PC-9 (cell line): Measurements from ENCODE around the gene STXBP2. TPM values are rescaled to one million over a fixed set of nuclear protein-coding genes. Genes with fewer than 3 reads are reported as not detected.
A peak's percentile ranks its signal among the peaks of the same experiment; 100 is the strongest.

Experiments
- BruUV-seq: library from RNA; stranded (reverse); fragments of 400-500 nt; replicated peaks from 2 replicates; lab custom pipeline; 2021; lab: Mats Ljungman, UMichigan
- CTCF ChIA-PET: fragments of 300-600 bp; sonication (Branson Sonifier 250); formaldehyde crosslinking; loops from one replicate; lab custom pipeline; 2022; ENCODE audit warnings: antibody characterized with exemption; lab: Charles Lee
- POLR2A ChIA-PET: fragments of 300-600 bp; sonication (Branson Sonifier 250); formaldehyde crosslinking; loops from one replicate; lab custom pipeline; 2022; ENCODE audit warnings: antibody characterized with exemption; ENCODE audit not compliant: unreplicated experiment; lab: Charles Lee
- DNase-seq, 2 experiments: peaks; one replicate each; pipeline versions ENCODE4 v3.0.0 to v3.0.0-alpha.2; 2015 to 2022; ENCODE audit warnings: mixed read lengths in 1 of 2
- H2AFZ ChIP-seq: fragments of 200-600 bp; sonication (generic); 2 replicates; pipeline ENCODE4 v1.8.1; 2017; ENCODE audit warnings: antibody characterized with exemption
- H3F3A ChIP-seq: fragments of 200-600 bp; sonication (generic); 2 replicates; pipeline ENCODE4 v1.8.1; 2017; ENCODE audit warnings: antibody characterized with exemption, mild to moderate bottlenecking, low read depth; ENCODE audit not compliant: insufficient read depth
- H3K27ac ChIP-seq: fragments of 200-600 bp; sonication (generic); 2 replicates; pipeline ENCODE4 v1.6.1; 2016; ENCODE audit warnings: mixed run types
- H3K27me3 ChIP-seq: fragments of 200-600 bp; sonication (generic); 2 replicates; pipeline ENCODE4 v1.6.1; 2016; ENCODE audit warnings: low read depth, mixed run types; ENCODE audit not compliant: insufficient read depth
- H3K36me3 ChIP-seq: fragments of 200-600 bp; sonication (generic); 2 replicates; pipeline ENCODE4 v1.6.1; 2016; ENCODE audit warnings: low read depth, mixed run types
- H3K4me1 ChIP-seq: fragments of 200-600 bp; sonication (generic); replicated peaks from 2 replicates; pipeline ENCODE4 v1.6.1; 2016; ENCODE audit warnings: mixed run types; ENCODE audit not compliant: insufficient read depth
- H3K4me2 ChIP-seq: fragments of 200-600 bp; sonication (generic); 2 replicates; pipeline ENCODE4 v1.6.1; 2017; ENCODE audit warnings: mixed run types
- H3K4me3 ChIP-seq: fragments of 200-600 bp; sonication (generic); 2 replicates; pipeline ENCODE4 v1.6.1; 2016; ENCODE audit warnings: mixed run types
- H3K79me2 ChIP-seq: fragments of 200-600 bp; sonication (generic); 2 replicates; pipeline ENCODE4 v1.6.1; 2017; ENCODE audit warnings: low read depth, mixed run types
- H3K9me2 ChIP-seq: fragments of 200-600 bp; sonication (generic); 2 replicates; pipeline ENCODE4 v1.8.1; 2017; ENCODE audit warnings: mild to moderate bottlenecking; ENCODE audit not compliant: insufficient read depth
- H3K9me3 ChIP-seq: fragments of 200-600 bp; sonication (generic); 2 replicates; pipeline ENCODE4 v1.8.1; 2016; ENCODE audit warnings: low read depth; ENCODE audit not compliant: insufficient read depth
- H4K20me1 ChIP-seq: fragments of 200-600 bp; sonication (generic); 2 replicates; pipeline ENCODE4 v1.8.1; 2017; ENCODE audit not compliant: insufficient read depth
- CTCF ChIP-seq: fragments of 200-600 bp; sonication (generic); conservative IDR thresholded peaks from 2 replicates; pipeline ENCODE4 v1.6.1; 2017; ENCODE audit warnings: mixed run types, antibody characterized with exemption, mild to moderate bottlenecking, moderate library complexity
- EZH2 ChIP-seq: fragments of 200-600 bp; sonication (generic); IDR thresholded peaks from 2 replicates; pipeline ENCODE4 v1.8.0; 2017; ENCODE audit warnings: antibody characterized with exemption, low read depth
- intact Hi-C: fragments of 100-400 bp; cut with micrococcal nuclease; formaldehyde crosslinking; loops from one replicate; pipeline ENCODE4 v1.10.0; 2022; ENCODE audit not compliant: unreplicated experiment
- total RNA-seq: library from RNA; stranded (reverse); gene quantifications from 2 replicates; pipeline ENCODE4 v1.2.3, GENCODE V29; 2021

STXBP2 gene
- total RNA-seq, 1 experiment from 2014 or later: 148 TPM

DNA sequence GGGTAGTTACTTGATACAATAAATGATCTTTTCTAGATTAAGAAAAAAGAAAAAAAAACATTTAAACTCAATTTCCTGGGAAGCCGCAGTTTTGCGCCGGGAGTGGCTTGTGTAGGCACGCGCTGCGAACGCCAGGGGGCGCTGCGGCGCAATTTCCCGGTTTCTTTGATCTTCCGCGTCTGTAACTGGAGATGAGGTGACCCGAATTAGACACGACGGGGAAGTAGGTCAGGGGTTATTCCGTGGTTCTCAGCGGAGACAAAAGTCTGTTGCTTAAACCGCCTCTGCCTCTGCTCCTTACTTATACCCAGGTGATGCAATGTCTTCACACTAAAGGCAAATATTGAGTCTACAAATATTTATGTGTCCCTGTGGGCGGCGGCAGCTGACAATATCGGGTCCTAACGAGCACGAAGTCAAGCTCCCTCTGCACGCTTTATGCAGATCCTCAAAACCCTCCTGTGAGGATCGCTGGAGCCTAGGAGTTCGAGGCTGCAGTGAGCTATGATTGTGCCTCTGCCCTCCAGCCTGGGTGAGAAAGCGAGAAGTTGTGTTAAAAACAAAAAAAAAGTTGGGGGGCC lies 15.2 kb downstream of the STXBP2 start:
- H3K27ac ChIP-seq: peak overlapping the region; percentile 73
- peaks cover 26% of the 10 kb centered on the region for H3K4me1 ChIP-seq
- peak; percentile 91 to 98 for DNase-seq
- H3K9me3 ChIP-seq: no peaks in the 10 kb centered on the region
- H3K36me3 ChIP-seq: no peaks in the 10 kb centered on the region
- no peaks in the 10 kb centered on the region for H3K79me2 ChIP-seq
- intact Hi-C loops: loop anchor here (1.0 kb wide), 1 partner anchor 147 kb away; no protein-coding TSS in a partner anchor
- peak overlapping the region; percentile 74 for H3K4me2 ChIP-seq
- H2AFZ ChIP-seq: no peak overlapping the region
- H4K20me1 ChIP-seq: no peaks in the 10 kb centered on the region
- H3K9me2 ChIP-seq: no peaks in the 10 kb centered on the region
- peaks cover 28% of the 10 kb centered on the region for H3F3A ChIP-seq
- TF ChIP-seq CTCF (peak; percentile 99), EZH2 (no peak)
- peak overlapping the region; percentile 25; the same call in 1 of the 2 replicates for H3K4me3 ChIP-seq
- no TSS peak for BruUV-seq
- ChIA-PET POLR2A (interaction anchor here (0.7 kb wide), 1 partner anchor 108 kb away, joined by 8 read pairs; no protein-coding TSS in a partner anchor), CTCF (interaction anchor here (0.6 to 1.0 kb wide), 2 partner anchors 23 to 29 kb away, joined by 3 to 6 read pairs; partner anchors contain the start of genes PET100, TRAPPC5 and XAB2)
- H3K27me3 ChIP-seq: no peaks in the 10 kb centered on the region

GRCh38 chr19:7654401-7654800 lies 17.5 kb downstream of the STXBP2 start:
- BruUV-seq: no TSS peak
- intact Hi-C loops: no loop called here
- Histone ChIP-seq H3K9me2 (no peaks in the 10 kb centered on the region), H3F3A (peaks cover 16% of the 10 kb centered on the region), H3K27ac (peak overlapping the region; percentile 22; the same call in 1 of the 2 replicates), H3K9me3 (no peaks in the 10 kb centered on the region), H3K4me2 (peak overlapping the region; percentile 35; the same call in 1 of the 2 replicates), H3K4me1 (peaks cover 26% of the 10 kb centered on the region), H3K79me2 (no peaks in the 10 kb centered on the region), H3K27me3 (no peaks in the 10 kb centered on the region), H3K4me3 (no peak overlapping the region), H3K36me3 (no peaks in the 10 kb centered on the region), H4K20me1 (no peaks in the 10 kb centered on the region), H2AFZ (no peak overlapping the region)
- TF ChIP-seq EZH2 (no peak), CTCF (no peak)
- ChIA-PET POLR2A (interaction anchor here (0.5 to 0.6 kb wide), 2 partner anchors 35 to 102 kb away, joined by 3 to 6 read pairs; no protein-coding TSS in a partner anchor), CTCF (no interaction called here)
- DNase-seq: peak in 1 of 2 experiments; percentile 59

DNA sequence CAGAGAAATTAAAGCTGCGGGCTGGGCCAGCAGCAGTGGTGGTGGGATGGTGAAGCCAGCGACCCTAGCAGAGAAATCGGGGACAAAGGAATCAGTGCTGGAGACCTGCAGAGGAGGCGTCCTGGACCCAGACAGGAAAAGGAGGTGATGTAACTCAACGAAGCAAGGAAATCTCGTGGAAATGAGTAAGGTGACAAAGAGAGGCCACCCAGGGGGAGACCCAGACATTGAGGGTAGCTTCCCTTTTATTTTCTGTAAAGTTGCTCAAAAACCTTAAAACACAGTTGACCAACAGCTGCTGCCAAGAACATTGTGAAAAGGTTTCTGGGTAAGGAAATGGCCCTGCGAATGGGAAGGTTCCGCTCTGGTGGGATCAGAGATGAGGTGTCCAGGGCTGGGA lies 18.7 kb downstream of the STXBP2 start:
- H3K9me3 ChIP-seq: no peaks in the 10 kb centered on the region
- no peak overlapping the region for H2AFZ ChIP-seq
- no peak overlapping the region for H3K4me3 ChIP-seq
- CTCF ChIA-PET: interaction anchor here (0.6 kb wide), 1 partner anchor 88 kb away, joined by 5 read pairs; no protein-coding TSS in a partner anchor
- POLR2A ChIA-PET: interaction anchor here (0.7 kb wide), 1 partner anchor 8 kb away, joined by 5 read pairs; no protein-coding TSS in a partner anchor
- H4K20me1 ChIP-seq: no peaks in the 10 kb centered on the region
- no TSS peak for BruUV-seq
- DNase-seq: no peak
- H3K27me3 ChIP-seq: 0 out of 2 replicates have a peak, but pooled peaks cover under 1% of the 10 kb centered on the region
- peaks cover 26% of the 10 kb centered on the region for H3K4me1 ChIP-seq
- H3K27ac ChIP-seq: no peak overlapping the region
- no peaks in the 10 kb centered on the region for H3K9me2 ChIP-seq
- TF ChIP-seq CTCF (no peak), EZH2 (no peak)
- intact Hi-C loops: no loop called here
- peaks cover 13% of the 10 kb centered on the region for H3F3A ChIP-seq
- H3K36me3 ChIP-seq: no peaks in the 10 kb centered on the region
- no peak overlapping the region for H3K4me2 ChIP-seq
- no peaks in the 10 kb centered on the region for H3K79me2 ChIP-seq
